MM.1S (cell line): ENCODE results near the gene TMEM79.

ENCODE experiments used
- DNase-seq: peaks from one replicate; pipeline ENCODE4 v3.0.0-alpha.2; 2015
- H2AFZ ChIP-seq: fragments of 300-600 bp; sonication (generic); 2 replicates; pipeline ENCODE4 v1.6.0; 2016; ENCODE audit warnings: antibody characterized with exemption, low read length
- H3F3A ChIP-seq: fragments of 300-600 bp; sonication (generic); 2 replicates; pipeline ENCODE4 v1.6.1; 2016; ENCODE audit warnings: mild to moderate bottlenecking, antibody characterized with exemption, low read length, moderate library complexity, mixed read lengths; ENCODE audit not compliant: insufficient read depth
- H3K27ac ChIP-seq: fragments of 300-600 bp; sonication (generic); 2 replicates; pipeline ENCODE4 v1.5.1; 2016; ENCODE audit warnings: mild to moderate bottlenecking, low read length
- H3K27me3 ChIP-seq: fragments of 300-600 bp; sonication (generic); replicated peaks from 2 replicates; pipeline ENCODE4 v1.6.0; 2016; ENCODE audit warnings: low read length; ENCODE audit not compliant: insufficient read depth
- H3K36me3 ChIP-seq: fragments of 300-600 bp; sonication (generic); replicated peaks from 2 replicates; pipeline ENCODE4 v1.6.1; 2016; ENCODE audit warnings: mild to moderate bottlenecking, low read length, mixed read lengths; ENCODE audit not compliant: insufficient read depth
- H3K4me1 ChIP-seq: fragments of 300-600 bp; sonication (generic); 2 replicates; pipeline ENCODE4 v1.6.1; 2016; ENCODE audit warnings: low read length, mixed read lengths
- H3K4me2 ChIP-seq: fragments of 300-600 bp; sonication (generic); 2 replicates; pipeline ENCODE4 v1.6.0; 2016; ENCODE audit warnings: low read depth, low read length
- H3K4me3 ChIP-seq: fragments of 300-600 bp; sonication (generic); 2 replicates; pipeline ENCODE4 v1.5.1; 2016; ENCODE audit warnings: low read length, mixed read lengths
- H3K79me2 ChIP-seq: fragments of 300-600 bp; sonication (generic); 2 replicates; pipeline ENCODE4 v1.6.1; 2016; ENCODE audit warnings: mixed run types, low read length, mixed read lengths
- H3K9ac ChIP-seq: fragments of 300-600 bp; sonication (generic); 2 replicates; pipeline ENCODE4 v1.6.1; 2016; ENCODE audit warnings: low read length, mixed read lengths
- H3K9me2 ChIP-seq: fragments of 300-600 bp; sonication (generic); replicated peaks from 2 replicates; pipeline ENCODE4 v1.6.1; 2016; ENCODE audit warnings: mild to moderate bottlenecking, low read length, mixed read lengths; ENCODE audit not compliant: insufficient read depth
- H3K9me3 ChIP-seq: fragments of 300-600 bp; sonication (generic); replicated peaks from 2 replicates; pipeline ENCODE4 v1.6.1; 2016; ENCODE audit warnings: mild to moderate bottlenecking, low read length, mixed read lengths; ENCODE audit not compliant: insufficient read depth
- H4K20me1 ChIP-seq: fragments of 300-600 bp; sonication (generic); 2 replicates; pipeline ENCODE4 v1.6.1; 2016; ENCODE audit warnings: mild to moderate bottlenecking, low read length, moderate library complexity, mixed read lengths; ENCODE audit not compliant: insufficient read depth
- EZH2 ChIP-seq: fragments of 300-600 bp; sonication (generic); optimal IDR thresholded peaks from 2 replicates; pipeline ENCODE3; 2017; ENCODE audit warnings: low read depth, mild to moderate bottlenecking, antibody characterized with exemption, low read length, mixed read lengths
- EZH2phosphoT487 ChIP-seq: fragments of 300-600 bp; sonication (generic); IDR thresholded peaks from 2 replicates; pipeline ENCODE4 v1.6.1; 2018; ENCODE audit warnings: antibody characterized with exemption, low read length
- TF ChIP-seq, protein P1 (sequence below): fragments of 300-600 bp; sonication (generic); IDR thresholded peaks from 2 replicates; pipeline ENCODE4 v1.5.1; 2016; ENCODE audit warnings: antibody characterized with exemption, low read length, mixed read lengths

TMEM79 gene

GRCh38 chr1:156282479-156283222 is 1.5 kb upstream of the TMEM79 start, which contains the start of gene SMG5:
Gene SMG5 (minus strand): TSS chr1:156282825. CDS start chr1:156282680, 145 bp downstream.
- H3F3A ChIP-seq: peaks cover 7% of the 10 kb centered on the region
- no peaks in the 10 kb centered on the region for H3K9me2 ChIP-seq
- H3K4me1 ChIP-seq: peaks cover 23% of the 10 kb centered on the region; the same call in 1 of the 2 replicates
- H4K20me1 ChIP-seq: 0 out of 2 replicates have a peak, but pooled peaks cover 3% of the 10 kb centered on the region
- H3K79me2 ChIP-seq: peaks cover 76% of the 10 kb centered on the region
- no peaks in the 10 kb centered on the region for H3K9me3 ChIP-seq
- H3K27me3 ChIP-seq: no peaks in the 10 kb centered on the region
- peaks cover 14% of the 10 kb centered on the region for H3K36me3 ChIP-seq
- H2AFZ ChIP-seq: peak within 1 kb of the TSS; percentile 77
- peak; percentile 100 for DNase-seq
- peak within 1 kb of the TSS; percentile 90 for H3K4me2 ChIP-seq
- TF ChIP-seq EZH2phosphoT487: no peak
- H3K4me3 ChIP-seq: peak within 1 kb of the TSS; percentile 84
- peak within 1 kb of the TSS; percentile 79 for H3K9ac ChIP-seq
- H3K27ac ChIP-seq: peak within 1 kb of the TSS; percentile 68

- Histone ChIP-seq H3F3A (peaks cover 7% of the 10 kb centered on the region), H3K4me2 (peak overlapping the region; percentile 84), H3K4me3 (peak overlapping the region; percentile 84), H3K4me1 (peaks cover 23% of the 10 kb centered on the region; the same call in 1 of the 2 replicates), H3K27ac (peak overlapping the region; percentile 68; the same call in 1 of the 2 replicates), H3K36me3 (peaks cover 6% of the 10 kb centered on the region), H2AFZ (peak overlapping the region; percentile 77), H3K9me3 (no peaks in the 10 kb centered on the region), H3K79me2 (peaks cover 67% of the 10 kb centered on the region), H3K9me2 (no peaks in the 10 kb centered on the region), H3K27me3 (no peaks in the 10 kb centered on the region), H4K20me1 (0 out of 2 replicates have a peak, but pooled peaks cover 3% of the 10 kb centered on the region), H3K9ac (peak overlapping the region; percentile 79)
- no peak for TF ChIP-seq EZH2phosphoT487
- DNase-seq: no peak
These were observed 604 bp upstream of the TMEM79 start for GRCh38 chr1:156283521-156283920.

GRCh38 chr1:156284757-156285156 is 632 bp downstream of the TMEM79 start:
- Histone ChIP-seq H3K27ac (no peak overlapping the region), H3K9ac (no peak overlapping the region), H3K79me2 (peaks cover 55% of the 10 kb centered on the region), H2AFZ (no peak overlapping the region), H3F3A (peaks cover 7% of the 10 kb centered on the region), H3K4me2 (no peak overlapping the region), H4K20me1 (0 out of 2 replicates have a peak, but pooled peaks cover 3% of the 10 kb centered on the region), H3K4me3 (no peak overlapping the region), H3K27me3 (no peaks in the 10 kb centered on the region), H3K36me3 (no peaks in the 10 kb centered on the region), H3K9me2 (no peaks in the 10 kb centered on the region), H3K4me1 (peaks cover 23% of the 10 kb centered on the region; the same call in 1 of the 2 replicates), H3K9me3 (no peaks in the 10 kb centered on the region)
- DNase-seq: no peak
- TF ChIP-seq, protein P1, sequence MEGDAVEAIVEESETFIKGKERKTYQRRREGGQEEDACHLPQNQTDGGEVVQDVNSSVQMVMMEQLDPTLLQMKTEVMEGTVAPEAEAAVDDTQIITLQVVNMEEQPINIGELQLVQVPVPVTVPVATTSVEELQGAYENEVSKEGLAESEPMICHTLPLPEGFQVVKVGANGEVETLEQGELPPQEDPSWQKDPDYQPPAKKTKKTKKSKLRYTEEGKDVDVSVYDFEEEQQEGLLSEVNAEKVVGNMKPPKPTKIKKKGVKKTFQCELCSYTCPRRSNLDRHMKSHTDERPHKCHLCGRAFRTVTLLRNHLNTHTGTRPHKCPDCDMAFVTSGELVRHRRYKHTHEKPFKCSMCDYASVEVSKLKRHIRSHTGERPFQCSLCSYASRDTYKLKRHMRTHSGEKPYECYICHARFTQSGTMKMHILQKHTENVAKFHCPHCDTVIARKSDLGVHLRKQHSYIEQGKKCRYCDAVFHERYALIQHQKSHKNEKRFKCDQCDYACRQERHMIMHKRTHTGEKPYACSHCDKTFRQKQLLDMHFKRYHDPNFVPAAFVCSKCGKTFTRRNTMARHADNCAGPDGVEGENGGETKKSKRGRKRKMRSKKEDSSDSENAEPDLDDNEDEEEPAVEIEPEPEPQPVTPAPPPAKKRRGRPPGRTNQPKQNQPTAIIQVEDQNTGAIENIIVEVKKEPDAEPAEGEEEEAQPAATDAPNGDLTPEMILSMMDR: no peak
- TF ChIP-seq EZH2phosphoT487 (no peak), EZH2 (no peak)

DNA sequence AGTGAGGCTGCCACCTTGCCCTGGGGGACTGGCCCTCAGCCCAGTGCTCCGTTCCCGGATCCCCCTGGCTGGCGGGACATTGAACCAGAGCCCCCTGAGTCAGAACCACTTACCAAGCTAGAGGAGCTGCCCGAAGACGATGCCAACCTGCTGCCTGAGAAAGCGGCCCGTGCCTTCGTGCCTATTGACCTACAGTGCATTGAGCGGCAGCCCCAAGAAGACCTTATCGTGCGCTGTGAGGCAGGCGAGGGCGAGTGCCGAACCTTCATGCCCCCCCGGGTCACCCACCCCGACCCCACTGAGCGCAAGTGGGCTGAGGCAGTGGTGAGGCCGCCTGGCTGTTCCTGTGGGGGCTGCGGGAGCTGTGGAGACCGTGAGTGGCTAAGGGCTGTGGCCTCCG is 1.3 kb downstream of the TMEM79 start:
- Histone ChIP-seq H3K27ac (no peak overlapping the region), H3K9ac (no peak overlapping the region), H3K4me2 (no peak overlapping the region), H3K4me1 (peaks cover 17% of the 10 kb centered on the region; the same call in 1 of the 2 replicates), H3K79me2 (peaks cover 48% of the 10 kb centered on the region), H3K9me3 (no peaks in the 10 kb centered on the region), H3K4me3 (no peak overlapping the region), H2AFZ (no peak overlapping the region), H3K36me3 (no peaks in the 10 kb centered on the region), H4K20me1 (0 out of 2 replicates have a peak, but pooled peaks cover under 1% of the 10 kb centered on the region), H3K27me3 (no peaks in the 10 kb centered on the region), H3F3A (peaks cover 7% of the 10 kb centered on the region), H3K9me2 (no peaks in the 10 kb centered on the region)
- TF ChIP-seq EZH2phosphoT487: no peak
- TF ChIP-seq EZH2: no peak
- TF ChIP-seq, protein P1: no peak
- no peak for DNase-seq
